GM12878 (cell line): ENCODE measurements around the gene PAFAH2. TPM values are rescaled to one million over a fixed set of nuclear protein-coding genes. Genes with fewer than 3 reads are reported as not detected.

Experiments
- BMI1 ChIP-seq: fragments of 450-650 bp; IDR thresholded peaks from 2 replicates; pipeline ENCODE4 v1.6.1; 2016; ENCODE audit warnings: mild to moderate bottlenecking, moderate library complexity, borderline replicate concordance
- CHD1 ChIP-seq: IDR thresholded peaks from 2 replicates; pipeline ENCODE4 v1.6.1; 2012; ENCODE audit warnings: low read depth, low read length, improper control_type of control experiment
- CUX1 ChIP-seq: IDR thresholded peaks from 2 replicates; pipeline ENCODE4 v1.6.1; 2012; ENCODE audit warnings: improper control_type of control experiment, low read depth, low read length; ENCODE audit not compliant: insufficient replicate concordance
- IRF4 ChIP-seq: IDR thresholded peaks from 2 replicates; pipeline ENCODE4 v1.6.1; 2011; ENCODE audit warnings: low read depth, low read length
- KDM1A ChIP-seq: fragments of 200-600 bp; sonication (generic); IDR thresholded peaks from 2 replicates; pipeline ENCODE4 v1.6.1; 2016; ENCODE audit warnings: borderline replicate concordance
- MEF2B ChIP-seq: fragments of 450-650 bp; IDR thresholded peaks from 2 replicates; pipeline ENCODE4 v1.6.1; 2018; ENCODE audit warnings: mild to moderate bottlenecking, moderate library complexity; ENCODE audit not compliant: partially characterized antibody, poor library complexity, severe bottlenecking
- MXI1 ChIP-seq: fragments of 150-350 bp; IDR thresholded peaks from 2 replicates; pipeline ENCODE4 v1.6.1; 2011; ENCODE audit warnings: low read depth, mild to moderate bottlenecking, inconsistent platforms, low read length, improper control_type of control experiment
- NFXL1 ChIP-seq: fragments of 450-650 bp; IDR thresholded peaks from 2 replicates; pipeline ENCODE4 v1.6.1; 2017; ENCODE audit warnings: antibody characterized with exemption, mild to moderate bottlenecking, borderline replicate concordance
- PBX3 ChIP-seq: IDR thresholded peaks from 2 replicates; pipeline ENCODE4 v1.6.1; 2011; ENCODE audit warnings: mild to moderate bottlenecking, low read depth, low read length, moderate library complexity; ENCODE audit not compliant: insufficient replicate concordance
- POLR2A ChIP-seq: IDR thresholded peaks from 2 replicates; pipeline ENCODE4 v1.6.1; 2011; ENCODE audit warnings: low read depth, mild to moderate bottlenecking, low read length
- POLR2AphosphoS5 ChIP-seq: IDR thresholded peaks from 2 replicates; pipeline ENCODE4 v1.6.1; 2011; ENCODE audit warnings: mild to moderate bottlenecking, low read length, inconsistent platforms
- POU2F2 ChIP-seq: IDR thresholded peaks from 3 replicates; pipeline ENCODE4 v1.6.1; 2011; ENCODE audit warnings: low read depth, mild to moderate bottlenecking, low read length, borderline replicate concordance
- RAD21 ChIP-seq: IDR thresholded peaks from 2 replicates; pipeline ENCODE4 v1.6.1; 2011; ENCODE audit warnings: mild to moderate bottlenecking, low read depth, low read length, moderate library complexity; ENCODE audit not compliant: insufficient read depth
- SMAD1 ChIP-seq: fragments of 450-650 bp; IDR thresholded peaks from 2 replicates; pipeline ENCODE4 v1.6.1; 2018; ENCODE audit warnings: mild to moderate bottlenecking, low read depth; ENCODE audit not compliant: partially characterized antibody
- TAF1 ChIP-seq: IDR thresholded peaks from 2 replicates; pipeline ENCODE4 v1.6.1; 2011; ENCODE audit warnings: mild to moderate bottlenecking, low read depth, low read length, borderline replicate concordance
- TCF3 ChIP-seq: IDR thresholded peaks from 2 replicates; pipeline ENCODE4 v1.6.1; 2012; ENCODE audit warnings: low read depth, mild to moderate bottlenecking, low read length, borderline replicate concordance; ENCODE audit not compliant: insufficient read depth
- YY1 ChIP-seq: IDR thresholded peaks from 2 replicates; pipeline ENCODE4 v1.6.1; 2011; ENCODE audit warnings: low read depth, mild to moderate bottlenecking, low read length
- ZBTB40 ChIP-seq: fragments of 450-650 bp; IDR thresholded peaks from 2 replicates; pipeline ENCODE4 v1.6.1; 2016; ENCODE audit warnings: mild to moderate bottlenecking, moderate library complexity, borderline replicate concordance
- polyA plus RNA-seq, 11 experiments: library from polyadenylated mRNA; depleted of rRNA in 4 of 11; unstranded in 6 of 11; stranded (reverse) in 5 of 11; fragments of >200 nt; fragmentation: Nextera tagmentation in 4 of 11; fragmentation: Illumina TruSeq in 1 of 11; extraction: Ambion mirVana in 4 of 11; extraction: Trizol in 1 of 11; gene quantifications; 1 replicate in 1 of 11; 2 replicates in 10 of 11; pipeline versions ENCODE4 v1.2.1 to v1.2.3, GENCODE V29; 2011 to 2016; ENCODE audit warnings: inconsistent platforms in 2 of 11, missing spikeins in 2 of 11, low read depth in 1 of 11
- total RNA-seq, 4 experiments: library from RNA; depleted of rRNA in 3 of 4; stranded (reverse); fragments of >200 nt in 3 of 4; fragmentation: Illumina TruSeq in 1 of 4; extraction: Trizol in 1 of 4; gene quantifications; 2 replicates each; pipeline versions ENCODE4 v1.2.1 to v1.2.3, GENCODE V29; 2013 to 2021

The PAFAH2 gene
- total and polyA plus RNA-seq, 10 of the 15 experiments (the other 5 are each of a cell fraction or from before 2014, with no cell fraction given): 3.0 to 9.5 (median 6.5) TPM

GRCh38 chr1:25997828-25998761 is at the start of gene PAFAH2 (continued):
- peak; percentile 93 for TF ChIP-seq IRF4
- TF ChIP-seq KDM1A: no peak
- 0 out of 2 replicates have a peak, but pooled peaks have one; percentile 71 for TF ChIP-seq TCF3
- TF ChIP-seq POLR2AphosphoS5: no peak
- TF ChIP-seq POLR2A: no peak
- peak; percentile 93 for TF ChIP-seq PBX3
- TF ChIP-seq MXI1: peak; percentile 87
- no peak; the same call in 1 of the 2 replicates for TF ChIP-seq CHD1
- peak; percentile 94 for TF ChIP-seq POU2F2
- peak; percentile 70 for TF ChIP-seq MEF2B
- TF ChIP-seq RAD21: peak; percentile 96
- peak; percentile 95 for TF ChIP-seq YY1
- peak; percentile 80; the same call in 1 of the 2 replicates for TF ChIP-seq TAF1
- no peak for TF ChIP-seq BMI1
- peak; percentile 95 for TF ChIP-seq ZBTB40
- no peak for TF ChIP-seq NFXL1
- peak; percentile 13 for TF ChIP-seq CUX1
- peak; percentile 21 for TF ChIP-seq SMAD1
